Lung (tissue), 12 donors: ENCODE results near the gene OBSCN. TPM values are rescaled to one million over a fixed set of nuclear protein-coding genes. Genes with fewer than 3 reads are reported as not detected.

ENCODE experiments used
- ATAC-seq: fragments of 200-7000 bp; cut with Tn5 transposase; one replicate; pipeline ENCODE4 v1.9.1; 2020; ENCODE audit warnings: moderate number of reproducible peaks; ENCODE audit not compliant: insufficient read depth, low FRiP score
- DNase-seq, 3 donors: peaks; one replicate each; pipeline ENCODE4 v3.0.0-alpha.2; 2013 to 2017
- H3K27ac ChIP-seq, 2 donors: one replicate each; pipeline ENCODE4 v1.5.1; 2013; ENCODE audit warnings: mild to moderate bottlenecking in 2 of 2, moderate library complexity in 2 of 2, control low read depth in 1 of 2, inconsistent platforms in 1 of 2, low read depth in 1 of 2, low read length in 1 of 2
- H3K27me3 ChIP-seq, 3 donors: one replicate each; pipeline ENCODE4 v1.5.1; 2013; ENCODE audit warnings: low read length in 2 of 3; ENCODE audit not compliant: control insufficient read depth in 3 of 3, insufficient read depth in 3 of 3
- H3K36me3 ChIP-seq, 4 donors: one replicate each; pipeline ENCODE4 v1.5.1; 2013; ENCODE audit warnings: low read length in 4 of 4, mild to moderate bottlenecking in 1 of 4, moderate library complexity in 1 of 4; ENCODE audit not compliant: control insufficient read depth in 4 of 4, insufficient read depth in 4 of 4
- H3K4me1 ChIP-seq, 5 donors: one replicate each; pipeline ENCODE4 v1.5.1; 2013; ENCODE audit warnings: low read length in 5 of 5, mild to moderate bottlenecking in 2 of 5, moderate library complexity in 1 of 5; ENCODE audit not compliant: control insufficient read depth in 5 of 5, insufficient read depth in 5 of 5
- H3K4me3 ChIP-seq: one replicate; pipeline ENCODE4 v1.5.1; 2013; ENCODE audit warnings: mild to moderate bottlenecking, control low read depth, moderate library complexity
- H3K9ac ChIP-seq, 2 donors: one replicate each; pipeline ENCODE4 v1.5.1; 2013; ENCODE audit warnings: low read length in 2 of 2, control low read depth in 1 of 2; ENCODE audit not compliant: insufficient read depth in 1 of 2
- H3K9me3 ChIP-seq, 4 donors: one replicate each; pipeline ENCODE4 v1.5.1; 2013; ENCODE audit warnings: low read length in 3 of 4, mild to moderate bottlenecking in 1 of 4, moderate library complexity in 1 of 4; ENCODE audit not compliant: control insufficient read depth in 4 of 4, insufficient read depth in 3 of 4
- WGBS, 2 donors: extraction: QIAGEN DNeasy Blood & Tissue Kit; methylation state at CpG; one replicate each; pipeline ENCODE4 v1.1.7; 2013; 5-methylcytosine and 5-hydroxymethylcytosine counted together
- polyA plus RNA-seq, 2 donors: library from polyadenylated mRNA; stranded (reverse); fragments of 200-250 nt; gene quantifications; one replicate each; pipeline ENCODE4 v1.2.1, GENCODE V29; 2013
- total RNA-seq, 2 donors: library from RNA; depleted of rRNA in 1 of 2; stranded (reverse); fragments of >200 nt in 1 of 2; gene quantifications; one replicate each; pipeline ENCODE4 v1.2.1, GENCODE V29; 2014 to 2021
- TF ChIP-seq, protein P1 (sequence below): IDR thresholded peaks from 2 replicates; pipeline ENCODE4 v1.5.1; 2012; ENCODE audit warnings: mild to moderate bottlenecking; ENCODE audit errors: control extremely low read depth, extremely low read depth
- donor health status: control.
- donor health status: control.
- donor health status: Bipolar disorder and iron deficiency.
- donor health status: healthy.
- donor health status: DM: yes; HTN: yes; CAD: no.

OBSCN gene
- total and polyA plus RNA-seq, 4 donors, result 5.1 to 47.3 (median 25.4) TPM

DNA sequence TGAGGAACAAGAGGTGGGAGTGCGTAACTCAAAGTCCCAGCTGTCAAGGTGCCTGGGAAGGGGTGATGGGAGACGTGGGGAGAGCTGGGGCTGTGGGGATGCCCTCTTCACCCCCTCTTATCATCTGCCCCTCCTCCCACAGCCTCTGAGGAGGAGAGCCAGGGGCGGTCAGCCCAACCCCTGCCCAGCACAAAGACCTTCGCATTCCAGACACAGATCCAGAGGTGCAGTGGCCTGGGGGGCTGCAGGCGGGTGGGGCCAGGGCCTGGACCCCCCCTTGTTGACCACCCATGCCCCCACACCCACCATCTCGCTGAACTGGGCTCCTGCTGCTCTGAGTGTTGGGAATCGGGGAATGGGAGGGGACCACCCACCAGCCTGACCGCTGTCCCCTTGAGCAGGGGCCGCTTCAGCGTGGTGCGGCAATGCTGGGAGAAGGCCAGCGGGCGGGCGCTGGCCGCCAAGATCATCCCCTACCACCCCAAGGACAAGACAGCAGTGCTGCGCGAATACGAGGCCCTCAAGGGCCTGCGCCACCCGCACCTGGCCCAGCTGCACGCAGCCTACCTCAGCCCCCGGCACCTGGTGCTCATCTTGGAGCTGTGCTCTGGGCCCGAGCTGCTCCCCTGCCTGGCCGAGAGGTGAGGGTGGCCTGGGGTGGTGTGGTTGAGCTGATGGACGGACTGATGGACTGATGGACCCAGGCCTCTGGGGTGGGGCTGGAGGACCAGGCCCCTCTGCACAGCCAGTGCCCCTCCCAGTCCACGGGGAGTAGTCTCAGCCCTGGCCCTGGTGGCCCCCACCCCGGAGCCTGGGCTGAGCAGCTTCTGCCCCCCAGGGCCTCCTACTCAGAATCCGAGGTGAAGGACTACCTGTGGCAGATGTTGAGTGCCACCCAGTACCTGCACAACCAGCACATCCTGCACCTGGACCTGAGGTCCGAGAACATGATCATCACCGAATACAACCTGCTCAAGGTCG is 169.1 kb downstream of the OBSCN start:
- Histone ChIP-seq H3K27me3 (no peaks in the 10 kb centered on the region), H3K4me3 (no peak overlapping the region), H3K36me3 (peaks cover 0 to 5% (median 1%) of the 10 kb centered on the region in 4 donors), H3K9ac (no peak overlapping the region), H3K9me3 (no peaks in the 10 kb centered on the region), H3K27ac (no peak overlapping the region), H3K4me1 (peaks cover 0 to 28% (median 8%) of the 10 kb centered on the region in 5 donors)
- TF ChIP-seq, protein P1, sequence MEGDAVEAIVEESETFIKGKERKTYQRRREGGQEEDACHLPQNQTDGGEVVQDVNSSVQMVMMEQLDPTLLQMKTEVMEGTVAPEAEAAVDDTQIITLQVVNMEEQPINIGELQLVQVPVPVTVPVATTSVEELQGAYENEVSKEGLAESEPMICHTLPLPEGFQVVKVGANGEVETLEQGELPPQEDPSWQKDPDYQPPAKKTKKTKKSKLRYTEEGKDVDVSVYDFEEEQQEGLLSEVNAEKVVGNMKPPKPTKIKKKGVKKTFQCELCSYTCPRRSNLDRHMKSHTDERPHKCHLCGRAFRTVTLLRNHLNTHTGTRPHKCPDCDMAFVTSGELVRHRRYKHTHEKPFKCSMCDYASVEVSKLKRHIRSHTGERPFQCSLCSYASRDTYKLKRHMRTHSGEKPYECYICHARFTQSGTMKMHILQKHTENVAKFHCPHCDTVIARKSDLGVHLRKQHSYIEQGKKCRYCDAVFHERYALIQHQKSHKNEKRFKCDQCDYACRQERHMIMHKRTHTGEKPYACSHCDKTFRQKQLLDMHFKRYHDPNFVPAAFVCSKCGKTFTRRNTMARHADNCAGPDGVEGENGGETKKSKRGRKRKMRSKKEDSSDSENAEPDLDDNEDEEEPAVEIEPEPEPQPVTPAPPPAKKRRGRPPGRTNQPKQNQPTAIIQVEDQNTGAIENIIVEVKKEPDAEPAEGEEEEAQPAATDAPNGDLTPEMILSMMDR, result no peak
- no peak for ATAC-seq
- DNase-seq, result no peak
- WGBS, 2 donors, result 94% methylated on average over 31 of the region's 31 CpGs

DNA sequence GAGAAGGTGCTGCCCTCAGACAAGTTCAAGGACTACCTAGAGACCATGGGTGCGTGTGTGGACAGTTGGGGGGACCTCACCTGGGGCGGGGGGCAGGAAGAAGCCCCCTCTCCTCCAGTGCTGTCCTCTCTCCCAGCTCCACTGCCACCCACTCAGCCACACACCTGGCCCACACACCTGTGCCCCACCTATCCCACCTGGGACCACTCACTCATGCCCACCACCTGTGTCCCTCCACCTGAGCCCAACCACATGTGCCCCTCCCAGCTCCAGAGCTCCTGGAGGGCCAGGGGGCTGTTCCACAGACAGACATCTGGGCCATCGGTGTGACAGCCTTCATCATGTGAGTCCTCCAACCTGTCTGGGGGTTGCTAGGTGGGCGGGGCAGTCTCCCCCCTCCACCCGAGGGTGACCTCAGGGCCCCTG is 169.8 kb downstream of the OBSCN start:
- peaks cover 0 to 28% (median 5%) of the 10 kb centered on the region in 5 donors for H3K4me1 ChIP-seq
- no peak overlapping the region for H3K4me3 ChIP-seq
- H3K9ac ChIP-seq, result no peak overlapping the region
- H3K36me3 ChIP-seq, result peaks cover 0 to 5% (median 1%) of the 10 kb centered on the region in 4 donors
- H3K9me3 ChIP-seq, result no peaks in the 10 kb centered on the region
- 77 to 78% methylated on average over 5 of the region's 5 CpGs for WGBS, 2 donors
- no peak for ATAC-seq
- H3K27me3 ChIP-seq, result no peaks in the 10 kb centered on the region
- no peak overlapping the region for H3K27ac ChIP-seq
- TF ChIP-seq, protein P1, result no peak
- DNase-seq, result no peak

DNA sequence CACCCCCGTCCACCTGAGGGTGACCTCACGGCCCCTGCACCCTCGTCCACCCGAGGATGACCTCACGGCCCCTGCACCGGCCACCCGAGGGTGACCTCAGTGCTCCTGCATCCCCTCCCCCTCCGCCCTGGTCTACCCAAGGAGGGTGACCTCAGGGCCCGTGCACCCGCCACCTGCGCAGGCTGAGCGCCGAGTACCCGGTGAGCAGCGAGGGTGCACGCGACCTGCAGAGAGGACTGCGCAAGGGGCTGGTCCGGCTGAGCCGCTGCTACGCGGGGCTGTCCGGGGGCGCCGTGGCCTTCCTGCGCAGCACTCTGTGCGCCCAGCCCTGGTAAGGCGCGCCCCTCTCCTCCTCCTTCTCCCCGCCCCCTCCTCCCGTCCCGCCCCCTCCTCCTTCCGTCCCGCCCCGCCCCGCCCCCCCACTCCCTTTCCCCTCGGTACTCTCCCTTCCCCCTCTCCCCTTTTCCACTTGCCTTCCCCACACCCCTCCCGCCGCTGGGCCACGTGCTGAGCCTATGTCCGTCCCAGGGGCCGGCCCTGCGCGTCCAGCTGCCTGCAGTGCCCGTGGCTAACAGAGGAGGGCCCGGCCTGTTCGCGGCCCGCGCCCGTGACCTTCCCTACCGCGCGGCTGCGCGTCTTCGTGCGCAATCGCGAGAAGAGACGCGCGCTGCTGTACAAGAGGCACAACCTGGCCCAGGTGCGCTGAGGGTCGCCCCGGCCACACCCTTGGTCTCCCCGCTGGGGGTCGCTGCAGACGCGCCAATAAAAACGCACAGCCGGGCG is 170.4 kb downstream of the OBSCN start:
- TF ChIP-seq, protein P1, result no peak
- 9 to 13% methylated on average over 52 to 72 of the region's 73 CpGs for WGBS, 2 donors
- DNase-seq, result peak; percentile 92 to 95 (median 94)
- H3K27me3 ChIP-seq, result no peaks in the 10 kb centered on the region
- peaks cover 0 to 28% (median 5%) of the 10 kb centered on the region in 5 donors for H3K4me1 ChIP-seq
- peak overlapping the region in 1 of 2 donors; percentile 46 for H3K9ac ChIP-seq
- H3K4me3 ChIP-seq, result peak overlapping the region; percentile 34
- H3K9me3 ChIP-seq, result no peaks in the 10 kb centered on the region
- no peak overlapping the region for H3K27ac ChIP-seq
- peaks cover 0 to 5% (median 1%) of the 10 kb centered on the region in 4 donors for H3K36me3 ChIP-seq
- ATAC-seq, result peak; percentile 54
